8988T (cell line): ENCODE data around the gene CCDC185.

Source experiments
- DNase-seq: peaks from one replicate; pipeline ENCODE4 v3.0.0; 2011

The CCDC185 gene

DNA sequence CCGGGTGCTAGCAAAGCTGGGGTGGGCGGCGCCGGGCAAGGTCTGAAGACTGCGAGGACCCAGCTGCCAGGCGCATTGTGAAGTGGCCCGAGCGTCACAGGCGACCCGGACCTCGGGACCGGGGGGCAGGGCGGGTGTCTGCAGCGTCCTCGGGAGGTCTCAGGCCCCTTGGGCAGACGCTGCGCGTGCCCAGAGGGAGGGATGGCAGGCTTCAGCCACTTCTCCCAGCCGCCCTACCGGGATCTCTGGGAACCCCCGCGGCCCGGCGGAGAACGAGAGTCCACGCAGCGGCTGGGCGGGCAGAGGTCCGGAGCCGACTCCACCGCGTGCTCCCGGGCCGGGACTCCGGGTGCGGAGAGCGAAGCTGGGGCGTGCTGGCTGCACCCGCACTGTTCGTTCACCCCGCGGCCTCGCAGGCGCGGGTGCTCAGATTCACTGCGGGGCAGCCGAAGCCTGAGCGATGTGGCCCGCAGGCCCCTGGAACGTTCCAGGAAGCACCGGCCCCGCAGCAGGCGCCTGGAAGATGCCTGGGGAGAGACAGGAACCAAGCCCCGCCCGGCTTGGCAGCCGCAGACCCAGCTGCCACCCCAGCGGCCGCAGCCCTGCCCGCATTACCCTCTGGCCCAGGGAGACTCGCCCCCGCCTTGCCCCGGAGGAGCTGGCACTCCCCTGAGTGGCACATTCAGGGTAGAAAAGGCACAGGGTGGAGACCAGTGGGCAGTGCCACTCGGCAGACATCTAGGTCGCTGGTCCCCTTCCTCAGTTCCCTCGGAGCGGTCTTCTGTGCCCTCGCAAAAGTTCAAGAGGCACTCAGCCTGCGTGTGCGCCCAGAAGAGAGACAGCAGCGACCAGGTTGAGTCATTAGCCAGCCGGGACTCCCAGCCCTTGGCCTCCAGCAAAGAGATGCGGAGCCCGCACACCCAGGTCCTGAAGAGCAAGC lies at the start of gene CCDC185:
Gene CCDC185, plus strand, starts transcription at position 141 of the 940 bp plus-strand sequence. Its CDS starts 61 bp downstream, at position 202.
- DNase-seq: peak; percentile 29

DNA sequence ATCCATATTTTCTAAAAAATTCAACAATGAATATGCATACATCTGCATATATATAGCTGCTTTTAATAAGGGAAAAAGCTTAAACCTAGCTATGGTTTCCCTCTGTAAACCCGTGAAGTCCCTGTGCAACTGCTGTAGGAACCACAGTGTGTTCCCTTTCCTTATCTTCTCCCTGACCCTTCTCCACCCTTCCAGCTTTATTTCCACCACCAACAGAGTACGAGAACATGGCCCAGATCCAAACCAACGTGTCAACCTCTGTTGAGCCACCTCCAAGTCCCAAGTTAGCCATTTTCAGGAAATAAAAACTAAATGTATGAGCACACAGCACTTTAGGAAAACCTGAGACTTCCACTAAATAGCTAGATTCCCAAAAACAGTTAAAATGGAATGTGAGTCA lies 49.5 kb upstream of the CCDC185 start:
- no peak for DNase-seq

DNA sequence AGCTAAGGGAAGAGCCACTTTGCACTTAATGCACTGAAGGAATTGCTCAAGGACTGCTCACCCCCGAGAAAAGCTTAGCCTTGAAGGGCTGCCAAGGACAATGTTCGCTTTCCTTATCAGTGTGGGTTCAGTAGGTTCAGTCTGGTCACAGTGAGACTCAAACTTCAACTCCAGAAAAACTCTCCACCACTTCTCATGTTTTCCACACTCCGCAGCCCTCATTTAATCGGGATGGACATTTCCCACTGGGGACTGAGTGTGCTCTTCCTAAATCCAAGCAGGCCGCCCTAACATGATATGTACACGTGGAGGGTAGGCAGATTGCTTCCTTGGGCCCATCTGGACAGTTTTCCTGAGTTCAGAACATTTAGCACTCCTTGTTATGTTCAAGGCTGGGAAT lies 48.7 kb upstream of the CCDC185 start:
- DNase-seq: no peak

DNA sequence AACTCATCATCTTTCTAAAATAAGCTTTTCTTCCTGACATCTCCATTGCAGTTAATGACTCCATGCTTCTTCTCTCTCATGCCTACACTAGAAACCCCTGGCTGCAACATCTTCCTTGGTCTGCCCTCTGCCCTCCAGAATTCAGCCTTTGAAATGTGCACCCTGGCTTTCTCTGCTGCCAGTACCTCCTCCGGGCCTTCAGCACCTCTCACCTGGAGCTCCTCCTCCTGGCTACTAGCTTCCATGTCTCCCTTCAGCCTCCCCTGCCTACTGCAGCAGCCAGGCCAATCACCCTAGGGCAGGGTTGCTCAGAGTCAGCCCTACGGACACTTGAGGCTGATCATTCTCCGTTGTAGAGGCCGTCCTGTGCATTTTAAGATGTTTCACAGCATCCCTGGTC lies 47.5 kb upstream of the CCDC185 start:
- no peak for DNase-seq

DNA sequence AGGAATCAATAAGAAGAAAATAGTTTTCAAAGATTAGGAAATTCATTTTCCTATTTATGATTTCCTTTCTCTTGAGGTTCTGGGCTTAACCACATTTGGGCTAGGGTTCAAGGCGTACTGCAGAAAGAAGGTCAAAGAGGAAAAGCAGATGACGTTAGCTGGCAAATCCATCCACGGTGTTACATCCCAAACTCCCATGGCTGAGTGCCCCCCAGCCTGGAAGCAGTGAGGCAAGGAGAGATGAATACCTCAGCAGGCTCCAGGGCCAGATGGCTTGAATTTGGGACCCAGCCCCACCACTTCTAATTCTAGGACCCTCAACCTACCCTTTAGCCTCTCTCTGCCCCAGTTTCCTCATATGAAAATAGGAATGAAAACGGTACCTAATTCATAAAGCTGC lies 46.9 kb upstream of the CCDC185 start:
- DNase-seq: no peak

DNA sequence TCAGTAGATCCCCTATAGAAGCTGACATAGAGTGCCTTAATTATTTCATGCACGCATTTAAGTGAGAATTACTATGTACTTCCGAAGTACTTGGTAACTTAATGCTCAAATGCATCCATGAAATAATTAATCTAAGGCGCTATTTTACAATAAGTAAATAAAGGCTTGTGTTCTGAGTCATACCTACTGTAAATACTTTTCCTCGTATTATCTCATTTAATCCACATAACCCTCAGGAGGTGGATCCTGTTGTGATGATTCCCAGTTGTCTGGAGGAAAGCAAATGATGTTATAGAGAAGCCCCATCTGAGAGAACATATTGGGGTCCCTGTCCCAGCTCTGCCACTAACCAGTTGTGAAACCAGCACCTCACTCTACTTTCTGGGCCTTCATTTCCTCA lies 45.6 kb upstream of the CCDC185 start:
- no peak for DNase-seq

DNA sequence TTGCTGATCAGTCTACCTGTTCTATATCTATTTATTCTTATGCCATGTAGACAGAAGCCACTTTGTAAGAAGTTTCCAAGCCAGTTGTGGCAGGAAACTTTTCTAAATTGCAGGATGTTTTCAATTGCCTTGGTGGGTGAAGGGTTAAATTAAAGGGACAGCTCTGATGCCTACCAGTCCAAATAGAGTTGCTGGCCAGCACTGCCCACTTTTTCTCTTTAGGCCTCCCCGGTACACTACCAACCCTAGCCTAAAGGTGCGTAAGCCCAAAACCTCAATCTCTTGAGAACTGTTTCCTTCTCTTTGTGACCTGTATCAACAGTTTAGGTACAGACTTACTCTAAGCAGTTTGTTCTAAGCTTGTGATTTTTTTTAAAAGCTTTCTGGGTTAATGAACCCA lies 44.8 kb upstream of the CCDC185 start:
- no peak for DNase-seq

DNA sequence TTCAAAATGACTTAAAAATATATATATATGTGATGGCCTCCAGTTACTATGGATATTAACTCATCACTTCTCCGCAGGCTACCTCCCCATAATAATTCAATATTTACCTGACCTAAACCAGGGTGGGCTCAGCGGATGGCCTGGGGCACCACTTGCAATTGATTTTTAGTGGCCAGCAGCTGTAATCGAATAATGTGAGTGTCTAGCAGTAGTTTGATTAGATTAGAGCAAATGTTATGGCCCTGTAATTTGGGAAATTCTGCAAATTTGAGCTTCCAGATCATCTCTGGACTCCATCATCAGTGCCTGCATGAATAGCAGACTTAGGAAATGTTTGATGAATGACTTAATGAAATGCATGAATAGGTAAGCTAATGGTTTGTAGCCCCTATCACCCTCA lies 44.0 kb upstream of the CCDC185 start:
- DNase-seq: no peak

DNA sequence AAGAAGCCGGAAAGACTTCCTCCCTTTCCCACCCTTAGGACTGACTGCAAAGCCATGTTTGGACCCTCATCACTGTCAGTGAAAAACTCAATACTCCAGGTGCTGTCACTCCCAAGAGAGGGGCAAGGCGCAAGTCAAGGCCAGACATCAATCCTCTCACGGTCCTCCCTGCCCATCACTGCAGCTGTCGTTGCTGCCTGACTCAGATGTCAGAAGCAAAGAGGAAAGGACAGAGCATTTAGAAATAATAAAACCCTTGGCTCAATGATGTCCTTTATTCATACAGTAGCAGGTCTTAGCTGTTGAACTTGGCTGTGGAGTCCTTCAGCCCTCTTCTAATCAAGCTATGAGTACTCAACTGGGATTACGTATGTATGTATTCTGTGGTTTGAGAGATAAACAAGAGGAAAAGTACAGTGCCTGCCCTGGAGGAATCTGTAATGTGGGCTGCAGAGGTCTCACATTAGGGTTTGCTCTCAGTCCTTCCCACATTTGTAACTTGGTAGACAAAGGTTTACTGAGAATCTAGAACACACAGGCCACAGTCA lies 42.8 kb upstream of the CCDC185 start:
- DNase-seq: no peak

DNA sequence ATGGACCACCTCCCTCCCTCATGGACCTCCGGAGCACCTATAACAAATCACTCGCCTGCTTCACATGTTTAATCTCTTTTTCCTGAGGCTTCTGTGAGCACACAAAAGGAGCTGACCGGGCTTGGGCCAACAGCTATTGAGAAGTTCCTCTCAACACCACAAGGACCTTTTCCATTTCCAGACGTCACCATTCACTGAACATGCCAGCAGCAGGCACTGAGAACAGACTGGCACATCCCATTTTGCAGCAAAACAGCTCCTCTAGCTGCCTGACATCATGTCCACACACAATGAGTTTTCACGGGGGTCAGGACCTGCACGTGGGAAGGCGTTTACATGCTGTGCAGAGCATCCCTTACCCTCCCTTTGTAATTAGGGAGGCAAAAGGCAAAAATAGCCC lies 40.3 kb upstream of the CCDC185 start:
- no peak for DNase-seq

DNA sequence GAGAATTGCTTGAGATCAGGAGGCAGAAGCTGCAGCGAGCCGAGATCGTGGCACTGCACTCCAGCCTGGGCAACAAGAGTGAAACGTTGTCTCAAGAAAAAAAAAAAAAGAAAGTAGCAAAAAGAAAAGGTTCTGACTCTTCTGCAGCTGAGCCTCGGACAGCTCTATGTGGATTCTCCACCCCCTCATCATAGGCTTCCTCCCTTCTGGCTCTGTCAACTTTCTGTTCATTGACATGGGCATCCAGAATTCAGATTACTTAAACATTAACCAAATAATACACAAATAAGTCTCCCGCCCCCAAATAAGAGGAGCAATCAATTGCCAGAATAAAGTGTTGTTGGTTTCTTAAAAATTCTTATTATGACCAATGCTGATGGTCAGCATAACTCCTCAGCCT lies 39.3 kb upstream of the CCDC185 start:
- DNase-seq: no peak

DNA sequence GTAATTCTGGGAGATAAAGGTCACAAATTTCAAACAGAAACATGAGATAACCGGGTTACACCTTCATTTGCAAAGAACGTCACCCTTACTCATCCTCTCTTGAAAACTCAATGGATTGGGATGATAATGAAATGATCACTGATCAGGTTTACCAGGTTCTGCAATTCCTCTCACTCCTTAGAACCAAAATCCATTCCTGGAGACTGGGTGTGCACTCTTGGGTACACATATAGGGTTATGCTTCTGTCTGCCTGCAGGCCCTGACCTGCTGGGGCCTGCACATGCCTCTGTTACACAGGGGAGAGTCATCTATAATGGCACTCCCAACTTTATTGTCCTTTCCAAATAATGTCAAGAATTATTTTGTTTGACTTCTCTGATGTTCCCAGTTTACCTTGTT lies 37.5 kb upstream of the CCDC185 start:
- no peak for DNase-seq

DNA sequence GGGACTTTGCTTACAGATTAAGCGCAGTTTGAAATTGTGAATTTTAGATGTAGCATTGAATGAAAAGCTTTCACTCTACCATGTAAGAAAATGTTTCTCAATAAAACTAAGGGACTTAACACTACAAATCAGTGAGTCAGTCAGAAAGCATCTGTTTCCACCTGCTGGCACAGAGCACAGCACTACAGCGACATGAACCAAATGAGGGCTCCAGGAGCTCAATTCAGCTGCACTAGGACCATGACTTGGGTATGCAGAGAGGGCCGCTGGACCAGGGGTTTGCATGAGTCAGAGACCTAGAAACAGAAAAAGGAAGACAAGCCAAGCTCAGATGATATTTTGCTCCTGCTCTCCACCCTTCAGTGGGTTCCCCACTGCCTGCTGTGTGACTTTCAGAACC lies 34.4 kb upstream of the CCDC185 start:
- DNase-seq: no peak

DNA sequence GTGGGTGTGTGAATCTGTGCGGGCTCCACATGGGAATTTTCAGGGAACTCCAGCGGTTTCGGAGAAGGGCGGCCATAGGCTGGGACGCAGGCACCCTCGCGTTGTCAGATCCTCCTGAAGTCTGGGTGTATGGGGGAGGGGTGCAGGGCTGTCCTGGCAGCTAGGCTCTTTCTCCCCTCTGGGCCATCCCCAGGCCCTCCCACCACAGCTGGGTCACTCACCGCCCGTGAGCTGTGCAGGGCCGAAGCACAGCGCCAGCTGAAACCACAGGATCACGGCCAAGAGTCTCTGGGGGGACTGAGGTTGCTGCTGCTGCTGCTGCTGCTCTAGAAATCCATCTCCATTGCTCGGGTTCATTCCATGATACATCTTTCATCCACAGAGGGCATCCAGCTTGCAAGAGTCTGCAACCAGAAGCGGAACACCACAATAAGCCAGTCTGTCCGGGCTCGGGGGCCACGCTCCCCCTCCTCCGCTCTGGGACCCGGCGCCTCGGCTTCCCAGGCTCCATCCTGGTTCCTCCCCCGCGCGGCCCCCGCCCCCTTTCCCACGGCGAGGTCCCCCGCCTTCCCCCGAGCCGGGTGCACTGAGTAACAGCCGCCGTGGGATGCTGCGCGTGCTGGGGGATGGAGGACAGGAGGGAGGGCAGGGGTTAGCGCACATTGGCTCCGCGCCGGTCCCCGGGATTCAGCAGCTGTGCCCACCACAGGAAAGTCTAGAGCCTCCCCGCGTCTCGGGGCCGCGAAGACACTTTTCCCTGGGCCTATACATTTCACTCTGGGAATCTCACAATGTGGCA lies 30.0 kb upstream of the CCDC185 start:
- no peak for DNase-seq

DNA sequence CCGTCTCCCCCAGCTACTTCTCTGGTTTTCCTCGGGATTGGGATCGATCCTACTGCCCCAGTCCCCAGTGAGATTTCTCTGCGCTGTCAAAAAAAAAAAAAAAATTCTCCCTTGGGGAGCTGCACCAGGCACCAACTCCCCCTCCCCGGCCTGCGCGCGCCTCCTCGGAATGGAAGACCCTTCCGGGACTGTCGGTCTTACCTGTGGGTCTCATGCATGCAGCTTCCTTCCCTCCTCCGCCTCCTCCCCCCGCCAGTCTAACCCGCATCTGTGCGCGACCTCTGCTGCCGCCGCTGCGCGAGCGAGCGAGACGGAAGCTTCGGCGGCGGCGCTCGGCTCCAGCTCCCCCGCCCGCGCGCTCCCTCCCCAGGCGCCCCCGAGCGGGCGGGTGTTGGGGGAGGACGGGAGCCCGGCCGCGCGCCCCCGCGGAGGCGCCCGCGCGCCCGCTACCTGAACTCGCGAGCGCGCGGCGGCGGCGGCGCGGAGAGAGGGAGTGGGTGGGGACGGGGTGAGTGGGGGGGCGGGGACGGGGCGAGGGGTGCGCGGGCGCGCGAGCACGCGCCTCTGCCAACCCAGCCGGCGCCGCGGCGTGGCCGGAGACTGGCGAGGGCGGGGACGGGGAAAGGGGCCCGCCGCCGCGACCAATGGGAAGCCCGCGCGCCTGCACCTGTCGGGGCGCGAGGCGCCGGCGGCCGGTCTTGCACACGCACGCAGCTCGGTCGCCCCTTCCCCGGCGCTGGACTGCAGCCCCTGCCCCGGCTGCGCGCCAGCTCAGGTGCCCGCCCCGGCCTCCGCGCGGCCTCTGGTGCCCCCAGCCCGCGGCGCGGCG lies 29.1 kb upstream of the CCDC185 start, which contains the start of gene SUSD4:
Gene SUSD4, minus strand, starts transcription at position 321 of the 829 bp plus-strand sequence. CDS start 751 bp downstream, outside the sequence.
- peak; percentile 38 for DNase-seq

DNA sequence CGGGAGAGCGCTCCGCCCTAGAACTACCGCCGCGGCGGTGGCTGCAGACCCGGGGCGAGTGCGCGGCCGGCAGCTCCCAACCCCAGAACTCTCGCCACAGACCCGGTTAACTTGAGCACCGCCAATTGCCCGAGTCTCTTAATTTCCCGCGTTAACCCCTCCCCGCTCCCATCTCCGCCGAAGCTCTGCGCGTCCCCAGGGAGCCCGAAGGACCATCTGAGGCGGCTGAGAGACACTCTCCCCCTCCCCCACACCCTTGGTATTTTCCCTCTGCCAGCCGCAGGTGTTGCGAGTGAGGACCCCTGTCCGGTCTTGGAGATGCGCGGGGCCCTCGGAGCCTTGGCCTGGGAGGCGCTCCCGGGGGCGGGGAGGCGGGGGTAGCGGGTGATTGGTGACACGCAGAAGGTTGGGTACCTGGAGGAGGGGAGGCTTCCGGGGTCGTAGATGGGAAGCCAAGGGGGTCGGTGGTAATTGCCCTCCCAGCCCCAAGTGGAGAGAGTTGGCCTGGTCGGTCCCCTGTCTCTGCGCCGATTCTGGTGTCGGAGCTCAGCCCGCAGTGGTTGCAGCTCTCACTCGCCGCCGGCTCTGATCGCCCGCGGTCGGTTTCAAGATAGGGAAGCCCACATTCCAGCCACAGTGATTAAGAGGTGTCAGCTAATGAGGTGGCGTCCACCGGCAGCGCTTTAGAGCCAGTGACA lies 28.4 kb upstream of the CCDC185 start:
- no peak for DNase-seq

DNA sequence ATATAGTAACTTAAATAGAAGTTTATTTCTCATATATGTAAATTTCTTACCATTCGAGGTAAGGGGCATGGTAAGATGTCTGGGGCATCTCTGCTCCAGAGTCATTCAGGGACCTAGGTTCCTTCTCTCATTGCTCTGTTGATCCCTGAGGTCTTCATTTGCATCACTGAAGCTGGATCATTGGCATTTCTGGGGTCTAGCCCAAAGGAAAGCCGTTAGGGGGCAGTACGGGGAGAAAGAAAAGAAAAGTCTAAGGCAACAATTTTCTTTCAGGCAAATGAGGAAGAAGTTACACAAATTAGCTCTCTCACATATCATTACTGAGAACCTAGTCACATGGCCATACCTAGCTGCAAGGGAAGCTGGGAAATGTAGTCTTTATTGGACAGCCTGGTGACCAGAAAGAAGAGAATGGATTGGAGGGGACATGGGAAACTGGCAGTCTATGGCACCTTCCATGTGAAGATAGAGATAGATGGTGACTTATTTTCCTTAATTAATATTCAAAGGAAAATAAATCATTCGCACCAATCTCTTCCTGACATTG lies 19.1 kb upstream of the CCDC185 start:
- DNase-seq: no peak

DNA sequence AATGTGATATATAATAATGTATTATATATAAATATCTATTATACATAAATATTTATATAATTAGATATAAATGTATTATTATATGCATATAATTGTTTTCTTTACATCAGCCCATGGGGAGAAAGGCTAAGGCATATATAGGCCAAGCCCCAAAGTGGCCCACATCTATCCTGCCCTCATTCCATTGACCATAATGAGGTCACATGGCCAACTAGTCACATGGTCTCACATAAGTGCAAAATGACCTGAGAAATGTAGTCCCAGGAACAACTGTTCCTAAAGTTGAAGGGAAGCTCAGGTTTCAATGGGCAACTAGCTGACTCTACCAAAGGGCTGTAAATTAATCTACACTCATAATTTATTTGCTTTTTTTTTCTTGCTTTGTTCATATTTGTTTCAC lies 14.5 kb upstream of the CCDC185 start:
- DNase-seq: no peak

DNA sequence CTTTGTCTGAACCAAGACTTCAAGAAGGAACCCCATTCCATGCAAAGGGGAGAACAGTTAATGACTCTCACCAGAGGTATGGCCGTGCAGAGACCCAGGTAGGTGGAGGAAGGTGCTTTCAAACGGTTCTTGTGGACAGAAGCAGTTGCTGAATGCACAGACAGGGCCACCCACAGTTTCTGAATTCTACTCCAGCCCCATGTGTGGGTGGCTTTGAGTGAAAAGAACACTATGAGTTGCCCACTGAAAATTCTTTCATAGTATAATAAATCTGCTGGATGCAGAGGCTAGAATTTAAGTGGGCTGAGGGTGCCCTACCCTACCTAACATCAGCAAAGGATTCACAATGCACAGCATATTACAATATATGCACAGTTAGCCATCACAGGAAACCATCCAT lies 7.2 kb upstream of the CCDC185 start:
- DNase-seq: no peak

DNA sequence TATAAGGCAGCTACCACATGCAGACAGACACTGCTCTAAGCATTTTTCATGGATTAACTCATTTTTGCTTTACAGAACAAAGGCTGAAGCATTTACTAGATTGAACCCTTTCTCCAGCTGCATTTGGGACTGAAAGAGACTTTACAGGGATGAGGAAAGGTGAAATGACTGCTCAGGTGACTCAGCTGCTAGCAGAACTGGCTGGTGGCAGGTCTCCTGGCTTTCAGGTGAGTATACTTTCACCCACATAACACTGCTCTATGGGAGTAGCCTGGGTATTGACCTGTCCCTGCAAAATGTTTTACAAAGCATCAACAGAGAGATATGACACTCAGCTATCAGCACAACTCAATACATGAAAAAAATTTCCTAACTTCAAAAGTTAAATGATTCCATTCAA lies 2.6 kb upstream of the CCDC185 start:
- no peak for DNase-seq

DNA sequence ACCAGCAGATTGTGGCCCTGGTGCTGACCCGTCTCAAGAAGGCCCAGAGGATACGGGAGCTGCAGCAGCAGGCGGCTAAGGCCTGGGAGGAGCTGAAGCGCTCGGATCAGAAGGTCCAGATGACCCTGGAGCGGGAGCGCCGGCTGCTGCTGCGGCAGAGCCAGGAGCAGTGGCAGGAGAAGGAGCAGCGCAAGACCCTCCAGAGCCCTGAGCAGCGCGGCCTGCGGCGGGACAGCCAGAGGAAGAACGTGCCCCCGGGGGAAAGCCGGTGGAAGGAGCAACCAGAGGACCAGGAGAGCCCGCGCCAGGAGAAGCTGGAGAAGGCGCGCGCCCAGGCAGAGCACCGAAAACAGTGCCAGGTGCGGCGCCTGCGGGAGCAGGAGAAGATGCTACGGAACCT lies 1.0 kb downstream of the CCDC185 start:
- DNase-seq: no peak

DNA sequence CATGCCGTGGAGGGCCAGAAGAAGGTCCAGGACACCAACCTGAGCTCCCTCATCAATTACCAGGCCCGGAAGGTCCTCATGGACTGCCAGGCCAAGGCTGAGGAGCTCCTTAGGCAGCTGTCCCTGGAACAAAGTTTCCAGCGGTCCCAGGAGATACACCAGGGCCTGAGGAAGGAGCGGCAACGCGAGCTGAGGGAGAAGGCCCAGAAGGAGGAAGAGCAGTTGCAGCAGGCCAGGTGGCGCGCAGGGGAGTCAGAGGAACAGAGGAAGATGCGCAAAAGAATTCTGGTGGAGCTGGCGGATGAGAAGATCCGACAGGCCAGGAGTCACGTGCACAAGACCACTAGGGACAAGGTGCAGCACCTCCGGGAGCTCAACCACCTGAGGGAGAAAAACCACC lies 1.5 kb downstream of the CCDC185 start:
- no peak for DNase-seq
